Left lung (tissue), 10 donors: ENCODE results near the gene TTLL12. TPM values are rescaled to one million over a fixed set of nuclear protein-coding genes. Genes with fewer than 3 reads are reported as not detected.

Source experiments
- ATAC-seq: fragments of 200-7000 bp; cut with Tn5 transposase; one replicate; pipeline ENCODE4 v1.9.1; 2020; ENCODE audit warnings: moderate library complexity
- DNase-seq, 4 donors: peaks; one replicate each; pipeline ENCODE4 v3.0.0-alpha.2; 2013 to 2020
- H3K27ac ChIP-seq, 2 donors: fragments of 200-600 bp; sonication (generic) in 1 of 2; one replicate each; pipeline versions ENCODE4 v1.5.0 to v1.8.0; 2020 to 2021
- H3K27me3 ChIP-seq, 2 donors: fragments of 200-600 bp; sonication (generic) in 1 of 2; one replicate each; pipeline versions ENCODE4 v1.5.0 to v1.8.0; 2020 to 2021
- H3K36me3 ChIP-seq, 2 donors: fragments of 200-600 bp; sonication (generic) in 1 of 2; one replicate each; pipeline versions ENCODE4 v1.5.0 to v1.8.0; 2020 to 2021
- H3K4me1 ChIP-seq, 2 donors: fragments of 200-600 bp; one replicate each; pipeline ENCODE4 v1.8.0; 2021
- H3K4me3 ChIP-seq, 2 donors: fragments of 200-600 bp; sonication (generic) in 1 of 2; one replicate each; pipeline versions ENCODE4 v1.5.0 to v1.8.0; 2020 to 2021; ENCODE audit warnings: mild to moderate bottlenecking in 1 of 2
- H3K9me3 ChIP-seq, 2 donors: fragments of 200-600 bp; sonication (generic) in 1 of 2; one replicate each; pipeline versions ENCODE4 v1.5.0 to v1.8.0; 2020 to 2021
- intact Hi-C, 2 donors: fragments of 100-400 bp; cut with DNase I; formaldehyde crosslinking; loops; one replicate each; pipeline versions ENCODE4 v1.11.2 to v1.14.2; 2022
- polyA plus RNA-seq, 6 donors: library from polyadenylated mRNA; unstranded; fragments of 120-200 nt; gene quantifications; one replicate each; pipeline ENCODE4 v1.2.1, GENCODE V29; 2013; ENCODE audit not compliant: insufficient read length in 6 of 6
- total RNA-seq, 2 donors: library from RNA; stranded (reverse); fragmentation: NEBNext Ultra II Directional; extraction: Animal tissue kit (Norgen Biotek cat#: 25700); gene quantifications; one replicate each; pipeline ENCODE4 v1.2.1, GENCODE V29; 2021
- TF ChIP-seq, protein P1 (sequence below), 2 donors: fragments of 200-600 bp; sonication (generic) in 1 of 2; IDR thresholded peaks; one replicate each; pipeline versions ENCODE4 v1.5.0 to v1.8.0; 2021; ENCODE audit warnings: antibody characterized with exemption in 2 of 2
- donor health status: DM: no; HTN: yes; CAD: no.
- donor health status: DM: no; HTN: no; CAD: no.

Gene TTLL12
- total and polyA plus RNA-seq, 8 donors: 18.3 to 42.1 (median 22.0) TPM

DNA sequence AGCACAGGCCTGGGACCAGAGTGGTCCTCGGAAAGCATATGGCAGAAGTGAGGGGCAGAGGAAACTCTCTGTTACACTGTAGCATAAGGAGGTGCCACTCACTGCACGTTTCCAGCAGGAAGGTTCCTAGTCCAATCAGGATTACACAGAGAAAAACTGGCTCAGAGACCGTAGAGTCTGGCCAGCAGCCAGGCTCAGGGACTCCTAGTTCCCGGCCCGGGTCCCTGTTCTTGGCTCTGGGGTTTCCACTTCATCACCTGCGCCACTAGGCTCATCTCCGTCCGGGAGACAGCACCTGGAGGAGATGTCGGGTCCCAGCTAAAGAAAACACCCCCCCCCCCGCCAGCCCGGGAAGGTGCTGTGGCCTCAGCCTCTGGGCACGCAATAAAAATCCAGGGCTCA is 1.1 kb downstream of the TTLL12 start:
- ATAC-seq: peak; percentile 9

DNA sequence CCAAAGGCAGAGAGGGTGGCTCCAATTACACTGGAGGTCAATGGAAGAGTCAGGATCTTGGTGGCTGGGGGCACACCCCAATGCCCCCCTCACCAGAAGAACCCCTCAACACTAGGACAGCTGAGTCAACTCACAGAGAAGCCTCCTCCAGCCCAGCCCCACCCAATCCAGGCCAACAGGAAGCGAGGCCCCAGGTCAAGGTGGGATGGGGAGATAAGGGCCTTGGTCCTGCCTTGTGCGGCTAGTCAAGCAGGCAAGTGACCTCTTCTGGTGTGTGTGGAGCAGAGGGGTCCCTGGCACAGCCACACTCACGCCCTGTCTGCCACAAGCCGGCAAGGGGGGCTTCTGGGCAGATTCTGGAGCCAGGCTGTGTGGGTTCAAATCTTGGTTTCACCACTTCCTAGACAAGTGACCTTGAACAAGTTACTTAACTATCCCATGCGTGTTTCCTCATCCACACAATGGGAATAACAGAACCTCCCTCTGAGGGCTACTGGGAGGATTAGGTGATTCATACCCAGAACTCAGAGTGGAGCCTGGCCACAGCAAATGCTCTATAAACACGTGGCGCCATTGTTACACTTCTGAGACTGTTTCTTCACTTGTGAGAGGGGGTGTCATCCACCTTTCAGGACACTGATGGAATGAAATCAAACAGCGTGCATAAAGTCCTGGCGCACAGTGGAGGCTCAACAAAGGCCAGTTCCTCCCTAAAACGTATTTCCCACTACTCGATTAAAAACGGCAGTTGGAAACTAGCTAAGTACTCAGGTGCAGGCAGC is 3.2 kb downstream of the TTLL12 start:
- Histone ChIP-seq H3K4me1 (peaks cover 10 to 33% of the 10 kb centered on the region in 2 donors), H3K36me3 (peaks cover 0 to 37% of the 10 kb centered on the region in 2 donors), H3K27me3 (no peaks in the 10 kb centered on the region), H3K9me3 (no peaks in the 10 kb centered on the region), H3K4me3 (no peak overlapping the region), H3K27ac (no peak overlapping the region)
- ATAC-seq (no peak), DNase-seq (peak in 1 of 4 donors; percentile 55)
- TF ChIP-seq, protein P1, sequence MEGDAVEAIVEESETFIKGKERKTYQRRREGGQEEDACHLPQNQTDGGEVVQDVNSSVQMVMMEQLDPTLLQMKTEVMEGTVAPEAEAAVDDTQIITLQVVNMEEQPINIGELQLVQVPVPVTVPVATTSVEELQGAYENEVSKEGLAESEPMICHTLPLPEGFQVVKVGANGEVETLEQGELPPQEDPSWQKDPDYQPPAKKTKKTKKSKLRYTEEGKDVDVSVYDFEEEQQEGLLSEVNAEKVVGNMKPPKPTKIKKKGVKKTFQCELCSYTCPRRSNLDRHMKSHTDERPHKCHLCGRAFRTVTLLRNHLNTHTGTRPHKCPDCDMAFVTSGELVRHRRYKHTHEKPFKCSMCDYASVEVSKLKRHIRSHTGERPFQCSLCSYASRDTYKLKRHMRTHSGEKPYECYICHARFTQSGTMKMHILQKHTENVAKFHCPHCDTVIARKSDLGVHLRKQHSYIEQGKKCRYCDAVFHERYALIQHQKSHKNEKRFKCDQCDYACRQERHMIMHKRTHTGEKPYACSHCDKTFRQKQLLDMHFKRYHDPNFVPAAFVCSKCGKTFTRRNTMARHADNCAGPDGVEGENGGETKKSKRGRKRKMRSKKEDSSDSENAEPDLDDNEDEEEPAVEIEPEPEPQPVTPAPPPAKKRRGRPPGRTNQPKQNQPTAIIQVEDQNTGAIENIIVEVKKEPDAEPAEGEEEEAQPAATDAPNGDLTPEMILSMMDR (IDR thresholded peaks at IDR 0.05): no peak
- intact Hi-C loops: no loop called here

More for the DNA sequence above, 1.1 kb downstream of the TTLL12 start:
- Histone ChIP-seq H3K9me3 (no peaks in the 10 kb centered on the region), H3K4me1 (peaks cover 10 to 33% of the 10 kb centered on the region in 2 donors), H3K27me3 (no peaks in the 10 kb centered on the region), H3K27ac (no peak overlapping the region), H3K36me3 (peaks cover 0 to 15% of the 10 kb centered on the region in 2 donors), H3K4me3 (peak overlapping the region; percentile 59 to 73)
- intact Hi-C loops: no loop called here
- TF ChIP-seq, protein P1 (IDR thresholded peaks at IDR 0.05): no peak
- DNase-seq: peak in 2 of 4 donors; percentile 64 to 68

DNA sequence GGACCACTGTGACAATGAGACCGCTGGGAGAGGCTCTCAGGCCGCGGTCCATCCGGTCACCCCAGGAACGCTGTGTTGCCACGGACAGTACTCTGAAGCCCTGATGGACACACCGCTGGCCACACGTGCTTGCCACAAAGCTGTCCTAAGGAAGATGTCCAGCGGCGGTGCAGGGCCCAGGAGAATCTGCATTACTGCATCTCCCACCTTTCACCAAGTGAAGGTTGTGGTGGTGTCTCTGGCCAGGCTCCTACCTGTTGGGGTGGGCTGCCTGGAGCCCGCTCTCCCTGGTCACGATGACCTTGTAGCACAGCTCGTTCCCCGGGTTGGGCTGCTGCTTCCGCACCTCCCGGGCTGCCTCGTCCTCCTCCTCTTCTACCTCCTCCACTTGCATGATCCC is 4.2 kb downstream of the TTLL12 start:
- DNase-seq (peak in 1 of 4 donors; percentile 65), ATAC-seq (no peak)
- Histone ChIP-seq H3K4me3 (no peak overlapping the region), H3K4me1 (peaks cover 10 to 30% of the 10 kb centered on the region in 2 donors), H3K9me3 (no peaks in the 10 kb centered on the region), H3K36me3 (peaks cover 0 to 45% of the 10 kb centered on the region in 2 donors), H3K27ac (no peak overlapping the region), H3K27me3 (no peaks in the 10 kb centered on the region)
- TF ChIP-seq, protein P1 (IDR thresholded peaks at IDR 0.05): no peak
- intact Hi-C loops: no loop called here

DNA sequence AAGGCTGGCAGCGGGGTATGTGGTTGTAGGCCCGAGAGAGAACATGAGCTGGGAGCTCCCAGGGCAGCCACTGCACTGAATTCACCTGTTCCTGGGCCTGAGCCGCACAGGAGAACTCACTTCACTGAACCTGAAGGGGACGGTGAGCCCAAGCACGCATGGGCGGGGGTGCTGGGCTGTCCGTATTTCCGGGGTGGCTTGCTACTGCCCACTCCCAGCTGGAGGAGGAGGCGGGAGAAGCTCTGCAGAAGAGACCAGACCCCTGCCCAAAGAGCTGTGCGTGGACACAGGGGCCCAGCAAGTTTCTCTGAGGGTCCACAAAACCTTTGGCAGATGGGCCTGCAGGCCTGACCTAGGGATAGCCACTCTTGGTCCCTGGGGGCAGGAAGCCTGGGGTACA is 4.8 kb downstream of the TTLL12 start:
- peaks cover 10 to 30% of the 10 kb centered on the region in 2 donors for H3K4me1 ChIP-seq
- H3K36me3 ChIP-seq: peaks cover 0 to 51% of the 10 kb centered on the region in 2 donors
- H3K27ac ChIP-seq: no peak overlapping the region
- DNase-seq: peak in 1 of 4 donors; percentile 57
- no peaks in the 10 kb centered on the region for H3K27me3 ChIP-seq
- intact Hi-C loops: no loop called here
- ATAC-seq: no peak
- H3K4me3 ChIP-seq: no peak overlapping the region
- no peaks in the 10 kb centered on the region for H3K9me3 ChIP-seq
- TF ChIP-seq, protein P1 (IDR thresholded peaks at IDR 0.05): no peak

DNA sequence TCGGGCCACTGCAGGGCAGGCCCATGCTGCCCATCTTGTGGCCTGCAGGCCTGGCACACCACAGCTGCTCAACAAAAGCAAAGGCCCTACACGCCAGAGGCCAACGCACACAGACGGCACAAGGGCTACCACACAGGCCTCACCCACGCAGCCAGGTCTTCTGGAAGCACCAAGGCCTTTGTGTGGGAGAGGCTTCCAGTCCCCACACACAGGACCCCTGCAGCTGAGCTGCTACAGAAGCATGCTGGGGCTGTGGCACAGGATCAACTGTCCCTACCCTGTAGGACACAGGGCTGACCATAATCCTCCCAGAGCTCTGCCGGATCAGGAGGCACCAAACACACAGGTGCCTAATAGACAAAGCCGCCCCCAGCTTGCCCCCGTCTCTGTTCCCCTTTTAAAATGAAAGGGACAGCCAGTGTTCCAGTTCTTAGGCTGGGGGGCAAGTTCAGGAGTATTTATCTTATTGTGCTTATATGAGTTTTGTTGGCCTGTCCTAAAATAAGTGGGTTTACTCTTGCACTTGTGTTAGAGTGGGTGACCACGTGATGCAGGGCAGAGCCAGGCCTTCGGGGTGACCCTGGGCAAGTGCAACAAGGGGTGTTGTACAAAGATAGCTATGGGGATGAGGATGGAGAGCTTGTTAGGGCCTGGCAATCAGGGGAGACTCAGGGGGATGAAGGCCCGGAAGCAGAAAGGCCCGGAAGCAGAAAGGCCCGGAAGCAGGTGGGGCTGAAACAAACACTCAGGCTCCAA is 5.4 kb downstream of the TTLL12 start:
- intact Hi-C loops: no loop called here
- Histone ChIP-seq H3K4me3 (no peak overlapping the region), H3K4me1 (peaks cover 10 to 28% of the 10 kb centered on the region in 2 donors), H3K27ac (no peak overlapping the region), H3K9me3 (no peaks in the 10 kb centered on the region), H3K36me3 (peaks cover 0 to 54% of the 10 kb centered on the region in 2 donors), H3K27me3 (no peaks in the 10 kb centered on the region)
- DNase-seq (peak in 1 of 4 donors; percentile 41), ATAC-seq (peak; percentile 34)
- TF ChIP-seq, protein P1 (IDR thresholded peaks at IDR 0.05): no peak
